Ishikawa (cell line): ENCODE results near the gene DCLK1.

Experiments used
- CEBPB ChIP-seq: IDR thresholded peaks from 2 replicates; pipeline ENCODE4 v1.6.1; 2012
- CREB1 ChIP-seq: IDR thresholded peaks from 2 replicates; pipeline ENCODE4 v1.6.1; 2012; ENCODE audit warnings: low read depth
- EGR1 ChIP-seq: IDR thresholded peaks from 2 replicates; pipeline ENCODE4 v1.6.1; 2012
- EP300 ChIP-seq: IDR thresholded peaks from 2 replicates; pipeline ENCODE4 v1.6.1; 2012; ENCODE audit warnings: borderline replicate concordance
- FOXM1 ChIP-seq: IDR thresholded peaks from 2 replicates; pipeline ENCODE4 v1.6.1; 2012; ENCODE audit warnings: low read depth, borderline replicate concordance
- MAX ChIP-seq: IDR thresholded peaks from 2 replicates; pipeline ENCODE4 v1.6.1; 2012
- NFIC ChIP-seq: IDR thresholded peaks from 2 replicates; pipeline ENCODE4 v1.6.1; 2012
- RAD21 ChIP-seq: IDR thresholded peaks from 2 replicates; pipeline ENCODE4 v1.6.1; 2012; ENCODE audit warnings: low read depth
- TAF1 ChIP-seq: IDR thresholded peaks from 2 replicates; pipeline ENCODE4 v1.6.1; 2012; ENCODE audit warnings: low read depth, mild to moderate bottlenecking
- TCF12 ChIP-seq: IDR thresholded peaks from 2 replicates; pipeline ENCODE4 v1.6.1; 2012; ENCODE audit warnings: low read depth
- TEAD4 ChIP-seq: IDR thresholded peaks from 2 replicates; pipeline ENCODE4 v1.6.1; 2012
- YY1 ChIP-seq: IDR thresholded peaks from 2 replicates; pipeline ENCODE4 v1.6.1; 2012; ENCODE audit warnings: low read depth
- ZBTB7A ChIP-seq: IDR thresholded peaks from 2 replicates; pipeline ENCODE4 v1.6.1; 2012; ENCODE audit warnings: low read depth
- TF ChIP-seq, protein P1 (sequence below): IDR thresholded peaks from 2 replicates; pipeline ENCODE4 v1.6.1; 2012; ENCODE audit warnings: low read depth, mild to moderate bottlenecking
- TF ChIP-seq, protein P2 (sequence below): IDR thresholded peaks from 2 replicates; pipeline ENCODE4 v1.6.1; 2012

The DCLK1 gene

DNA sequence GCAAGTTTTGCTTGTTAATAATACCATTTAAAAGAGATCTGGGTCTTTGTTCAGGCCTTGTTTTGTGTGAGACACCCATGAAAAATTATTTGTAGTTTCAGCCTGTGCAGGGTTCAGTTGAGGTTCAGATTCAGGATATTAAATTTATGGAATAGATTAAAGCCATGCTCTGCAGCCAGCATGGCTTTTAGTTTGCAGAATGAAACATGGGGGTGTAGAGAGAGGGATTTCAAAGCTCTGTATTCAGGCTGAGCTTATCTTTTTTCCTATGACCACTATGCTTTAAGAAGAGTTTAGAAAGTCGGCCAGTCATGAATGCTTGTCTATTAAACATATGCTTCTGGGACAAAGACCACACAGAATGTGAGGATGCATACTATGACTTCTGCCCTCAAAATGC, 73.6 kb downstream of the DCLK1 start:
- TF ChIP-seq TEAD4 (no peak), CEBPB (no peak), TAF1 (no peak)
- TF ChIP-seq, protein P1, sequence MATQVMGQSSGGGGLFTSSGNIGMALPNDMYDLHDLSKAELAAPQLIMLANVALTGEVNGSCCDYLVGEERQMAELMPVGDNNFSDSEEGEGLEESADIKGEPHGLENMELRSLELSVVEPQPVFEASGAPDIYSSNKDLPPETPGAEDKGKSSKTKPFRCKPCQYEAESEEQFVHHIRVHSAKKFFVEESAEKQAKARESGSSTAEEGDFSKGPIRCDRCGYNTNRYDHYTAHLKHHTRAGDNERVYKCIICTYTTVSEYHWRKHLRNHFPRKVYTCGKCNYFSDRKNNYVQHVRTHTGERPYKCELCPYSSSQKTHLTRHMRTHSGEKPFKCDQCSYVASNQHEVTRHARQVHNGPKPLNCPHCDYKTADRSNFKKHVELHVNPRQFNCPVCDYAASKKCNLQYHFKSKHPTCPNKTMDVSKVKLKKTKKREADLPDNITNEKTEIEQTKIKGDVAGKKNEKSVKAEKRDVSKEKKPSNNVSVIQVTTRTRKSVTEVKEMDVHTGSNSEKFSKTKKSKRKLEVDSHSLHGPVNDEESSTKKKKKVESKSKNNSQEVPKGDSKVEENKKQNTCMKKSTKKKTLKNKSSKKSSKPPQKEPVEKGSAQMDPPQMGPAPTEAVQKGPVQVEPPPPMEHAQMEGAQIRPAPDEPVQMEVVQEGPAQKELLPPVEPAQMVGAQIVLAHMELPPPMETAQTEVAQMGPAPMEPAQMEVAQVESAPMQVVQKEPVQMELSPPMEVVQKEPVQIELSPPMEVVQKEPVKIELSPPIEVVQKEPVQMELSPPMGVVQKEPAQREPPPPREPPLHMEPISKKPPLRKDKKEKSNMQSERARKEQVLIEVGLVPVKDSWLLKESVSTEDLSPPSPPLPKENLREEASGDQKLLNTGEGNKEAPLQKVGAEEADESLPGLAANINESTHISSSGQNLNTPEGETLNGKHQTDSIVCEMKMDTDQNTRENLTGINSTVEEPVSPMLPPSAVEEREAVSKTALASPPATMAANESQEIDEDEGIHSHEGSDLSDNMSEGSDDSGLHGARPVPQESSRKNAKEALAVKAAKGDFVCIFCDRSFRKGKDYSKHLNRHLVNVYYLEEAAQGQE, result no peak

- TF ChIP-seq CEBPB (no peak), TAF1 (no peak), CREB1 (no peak)
- TF ChIP-seq, protein P1, result peak; percentile 85
Observed at GRCh38 chr13:36057041-36057440, 74.1 kb downstream of the DCLK1 start.

GRCh38 chr13:36055366-36055765, 75.8 kb downstream of the DCLK1 start:
- TF ChIP-seq TAF1 (no peak), RAD21 (no peak), EGR1 (no peak), TEAD4 (no peak), CEBPB (no peak), NFIC (no peak), ZBTB7A (no peak), CREB1 (no peak), MAX (no peak), TCF12 (no peak), FOXM1 (no peak), YY1 (no peak)
- TF ChIP-seq, protein P2, sequence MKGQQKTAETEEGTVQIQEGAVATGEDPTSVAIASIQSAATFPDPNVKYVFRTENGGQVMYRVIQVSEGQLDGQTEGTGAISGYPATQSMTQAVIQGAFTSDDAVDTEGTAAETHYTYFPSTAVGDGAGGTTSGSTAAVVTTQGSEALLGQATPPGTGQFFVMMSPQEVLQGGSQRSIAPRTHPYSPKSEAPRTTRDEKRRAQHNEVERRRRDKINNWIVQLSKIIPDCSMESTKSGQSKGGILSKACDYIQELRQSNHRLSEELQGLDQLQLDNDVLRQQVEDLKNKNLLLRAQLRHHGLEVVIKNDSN, result no peak
- TF ChIP-seq, protein P1, result no peak

- TF ChIP-seq MAX, result no peak
- TF ChIP-seq TCF12, result no peak
- TF ChIP-seq TEAD4, result no peak
- TF ChIP-seq ZBTB7A, result no peak
- no peak for TF ChIP-seq TAF1
- no peak for TF ChIP-seq CREB1
- TF ChIP-seq, protein P1, result no peak
- TF ChIP-seq CEBPB, result no peak
- TF ChIP-seq NFIC, result no peak
- TF ChIP-seq YY1, result no peak
- no peak for TF ChIP-seq RAD21
- TF ChIP-seq EP300, result no peak
- TF ChIP-seq, protein P2, result no peak
- no peak for TF ChIP-seq EGR1
- TF ChIP-seq FOXM1, result no peak
Observed at GRCh38 chr13:36054041-36054440, 77.1 kb downstream of the DCLK1 start.
